HG03039 (cell line): Measurements from ENCODE around the gene IFNG-AS1.
A peak's percentile ranks its signal among the peaks of the same experiment; 100 is the strongest.

ENCODE experiments used
- ATAC-seq: cut with Tn5 transposase; IDR thresholded peaks from one replicate; pipeline ENCODE4 v1.9.1; 2021; ENCODE audit warnings: mild to moderate bottlenecking, moderate library complexity; ENCODE audit not compliant: unreplicated experiment

IFNG-AS1 gene

DNA sequence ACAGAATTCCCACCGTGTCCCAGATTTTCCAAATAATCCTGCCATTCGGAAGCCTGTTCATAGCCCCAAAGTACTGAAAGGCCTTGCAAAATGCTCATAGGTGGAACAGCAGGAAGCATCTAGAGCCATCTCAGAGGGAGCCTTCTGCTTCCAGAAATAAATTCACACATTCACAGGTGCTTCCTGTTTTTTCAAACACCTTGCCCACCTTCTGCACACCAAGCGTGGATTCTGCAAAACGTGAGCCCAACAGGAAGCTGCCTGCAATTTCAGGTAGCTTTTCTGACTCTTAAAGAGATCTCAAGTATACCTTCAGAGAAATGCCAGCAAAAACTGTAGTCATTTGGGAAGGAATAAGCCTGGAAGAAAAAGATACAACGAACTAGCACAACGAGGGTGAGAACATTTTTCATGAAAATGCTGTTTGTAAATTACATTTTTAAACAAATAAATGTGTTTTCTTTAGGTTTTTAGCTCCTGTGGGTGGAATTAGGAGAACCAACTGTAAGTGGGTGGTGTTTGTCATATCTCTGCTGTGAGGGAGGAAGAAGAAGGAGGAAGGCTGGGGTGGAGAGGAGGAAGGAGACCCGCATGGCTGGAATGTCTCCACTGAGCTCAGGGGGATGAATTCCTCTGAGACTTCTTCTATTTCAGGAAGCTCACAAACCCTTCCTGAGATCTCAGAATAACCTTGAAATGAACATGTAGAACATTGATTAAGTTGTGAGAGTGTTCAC, at the start of gene IFNG-AS1:
IFNG-AS1 (plus strand) TSS at position 264 of the 737 bp plus-strand sequence.
- ATAC-seq = no peak

DNA sequence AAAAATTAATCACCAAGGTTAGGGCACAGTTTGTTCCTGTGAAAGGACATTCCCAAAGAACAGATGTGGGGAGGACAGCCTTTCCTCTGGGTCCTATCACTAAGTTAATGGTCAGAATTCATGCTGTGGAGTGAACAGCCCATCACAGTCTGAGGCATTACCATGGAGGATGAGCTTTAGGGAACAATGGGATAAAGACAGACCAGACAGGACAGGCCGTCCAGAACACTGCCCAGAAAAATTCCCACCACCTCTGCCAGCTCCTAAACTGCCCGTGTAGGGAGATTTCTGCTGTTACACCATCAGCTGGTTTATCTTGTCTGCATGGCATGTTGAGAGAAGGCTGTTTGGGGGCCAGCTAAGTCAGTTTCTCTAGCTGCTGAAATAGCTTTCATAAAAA, 49.6 kb upstream of the IFNG-AS1 start:
- no peak for ATAC-seq

GRCh38 chr12:67940780-67941243, 48.4 kb upstream of the IFNG-AS1 start:
- no peak for ATAC-seq

GRCh38 chr12:67942724-67943123, 46.5 kb upstream of the IFNG-AS1 start:
- ATAC-seq = no peak

DNA sequence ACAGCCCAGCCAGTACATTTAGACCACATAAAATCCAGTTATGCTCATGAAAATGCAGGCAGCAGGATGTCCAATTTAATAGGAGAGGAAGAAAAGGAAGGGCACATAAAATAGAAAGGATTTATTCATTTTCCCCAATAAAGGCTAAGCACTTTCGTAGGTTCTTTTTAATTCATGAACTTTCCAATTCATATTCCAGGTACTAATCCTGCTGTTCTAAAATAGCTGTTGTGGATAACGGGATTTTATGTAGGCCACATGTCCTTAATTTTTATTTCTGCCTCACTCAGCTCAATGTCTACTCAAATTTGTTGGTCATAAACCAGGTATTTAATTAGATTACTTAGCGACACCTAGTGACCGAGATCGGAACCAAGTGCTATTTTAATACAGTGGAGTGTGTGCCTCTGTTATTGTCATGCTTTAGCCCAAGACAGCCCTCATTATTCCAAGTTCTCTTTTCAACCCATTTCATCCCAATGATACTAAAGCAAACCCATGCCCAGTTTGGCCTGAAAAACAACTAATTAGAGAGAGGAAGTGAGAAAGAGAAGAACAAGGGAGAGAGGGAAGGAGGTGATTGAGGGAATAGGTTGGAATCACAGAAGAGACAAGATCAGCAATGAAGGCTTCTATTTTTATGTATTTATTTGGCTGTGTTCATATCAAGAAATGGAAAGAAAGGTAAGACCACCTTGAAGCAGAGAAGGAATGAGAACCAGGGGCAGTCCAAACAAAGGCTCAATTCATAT, 45.9 kb upstream of the IFNG-AS1 start:
- no peak for ATAC-seq

- no peak for ATAC-seq
These were observed 45.2 kb upstream of the IFNG-AS1 start for GRCh38 chr12:67944093-67944492.

DNA sequence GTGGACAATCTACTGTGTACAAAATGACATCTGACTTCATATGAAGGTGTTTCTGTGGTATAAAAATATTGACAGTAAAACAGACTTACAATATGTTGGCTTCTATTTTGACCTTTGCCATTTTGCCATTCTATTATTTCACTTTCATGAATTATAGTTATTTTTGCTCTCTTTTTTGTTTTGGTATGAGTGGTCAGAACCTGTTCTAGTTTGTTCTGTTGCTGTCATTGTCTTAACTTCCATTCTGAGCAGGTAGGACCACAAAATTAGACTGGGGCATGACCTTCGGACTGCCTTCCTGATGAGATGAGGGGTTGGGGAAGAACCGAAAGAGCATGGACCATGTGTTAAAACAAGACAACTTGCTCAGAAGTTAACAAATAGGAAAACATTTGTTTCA, 36.5 kb upstream of the IFNG-AS1 start:
- ATAC-seq = no peak

DNA sequence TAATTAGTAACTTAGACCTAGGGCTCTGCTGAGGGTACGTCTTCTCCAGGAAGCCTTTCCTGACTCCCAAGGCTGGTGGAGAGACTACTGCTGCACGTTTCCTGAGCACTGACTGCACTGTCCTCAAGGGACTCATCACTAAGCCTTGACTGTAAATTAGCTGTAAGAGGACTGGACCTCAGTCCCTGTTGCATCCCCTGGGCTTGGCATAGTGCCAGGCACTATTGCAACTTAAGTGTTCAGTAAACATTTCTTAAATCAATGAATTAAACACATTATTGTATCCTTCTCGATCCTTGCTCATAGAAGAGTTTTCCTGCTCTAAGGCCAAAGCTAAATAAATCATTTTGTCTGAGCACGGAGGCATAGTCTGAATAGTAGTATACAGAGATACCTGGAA, 31.9 kb upstream of the IFNG-AS1 start:
- ATAC-seq = no peak

DNA sequence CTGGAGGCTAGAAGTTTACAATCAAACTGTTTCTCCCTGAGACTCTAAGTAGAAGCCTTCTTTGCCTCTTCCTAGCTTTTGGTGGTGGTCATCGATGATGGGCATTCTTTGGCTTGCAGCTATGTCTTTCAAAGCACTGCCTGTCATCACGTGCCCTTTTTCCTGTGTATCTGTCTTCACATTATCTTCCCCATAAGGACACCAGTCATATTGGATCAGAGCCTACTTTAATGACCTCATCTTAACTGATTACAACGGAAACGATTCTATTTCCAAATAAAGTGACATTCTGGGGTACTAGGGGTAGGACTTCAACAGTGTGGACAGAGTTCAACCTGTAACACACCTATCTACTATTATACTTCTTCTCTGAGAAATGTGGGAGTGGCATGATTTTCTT, 31.1 kb upstream of the IFNG-AS1 start:
- ATAC-seq = no peak

DNA sequence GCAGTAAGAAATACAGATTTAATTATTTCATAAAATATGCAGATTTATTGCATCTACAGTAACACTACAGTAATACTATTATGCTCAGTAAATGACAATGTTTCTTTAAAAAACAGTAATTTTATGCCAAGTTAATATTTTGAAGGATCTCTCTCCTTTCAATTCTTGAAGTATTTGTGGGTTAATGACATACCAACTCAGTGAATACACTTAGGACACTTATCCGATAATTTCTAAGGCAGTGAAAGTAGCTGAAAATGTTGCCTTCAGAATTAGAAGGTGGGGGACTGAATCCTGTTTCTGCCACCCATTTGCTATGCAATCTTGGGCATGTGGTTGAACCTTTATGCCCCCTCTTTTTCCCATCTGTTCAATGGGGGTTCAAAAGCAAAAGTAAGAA, 24.8 kb upstream of the IFNG-AS1 start:
- ATAC-seq = no peak

- ATAC-seq = no peak
These were observed 22.7 kb upstream of the IFNG-AS1 start for GRCh38 chr12:67966560-67966959.

GRCh38 chr12:67968321-67968720, 20.9 kb upstream of the IFNG-AS1 start:
- no peak for ATAC-seq

DNA sequence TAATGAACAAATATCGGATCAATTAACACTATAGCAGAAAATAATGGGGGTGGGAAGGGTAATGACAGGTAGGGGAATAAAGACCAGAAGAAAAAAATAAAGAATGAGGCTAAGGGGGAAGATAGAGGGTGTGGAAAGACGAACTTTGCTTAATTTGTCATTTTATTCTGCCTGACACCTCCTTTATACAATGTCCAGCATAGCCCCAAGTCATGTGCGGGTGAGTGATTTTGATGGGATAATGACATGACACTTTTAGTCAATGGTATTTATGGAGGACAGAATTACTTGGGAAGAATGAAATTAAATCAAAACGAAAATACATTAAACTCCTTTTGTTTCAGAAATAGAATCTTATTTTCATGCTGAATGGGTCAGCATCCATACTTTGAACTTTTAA, 20.5 kb upstream of the IFNG-AS1 start:
- ATAC-seq = no peak

- ATAC-seq = no peak
These were observed 20.0 kb upstream of the IFNG-AS1 start for GRCh38 chr12:67969134-67969802.

GRCh38 chr12:67977668-67978067, 11.6 kb upstream of the IFNG-AS1 start:
- no peak for ATAC-seq

DNA sequence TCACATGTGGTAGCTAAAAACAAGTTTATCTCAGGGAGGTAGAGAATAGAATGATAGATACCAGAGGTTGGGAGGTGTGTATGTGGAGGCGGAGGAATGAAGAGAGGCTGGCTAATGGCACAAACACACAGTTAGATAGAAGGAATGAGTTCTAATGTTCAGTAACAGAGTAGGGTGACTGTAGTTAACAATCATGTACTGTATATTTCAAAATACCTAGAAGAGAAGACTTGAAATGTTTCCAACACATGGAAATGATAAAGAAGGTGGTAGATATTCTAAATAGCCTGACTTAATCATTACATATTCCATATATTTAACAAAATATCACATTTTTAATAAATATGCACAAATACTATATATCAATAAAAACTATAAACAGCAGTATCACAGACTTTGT, 8.9 kb upstream of the IFNG-AS1 start:
- no peak for ATAC-seq

DNA sequence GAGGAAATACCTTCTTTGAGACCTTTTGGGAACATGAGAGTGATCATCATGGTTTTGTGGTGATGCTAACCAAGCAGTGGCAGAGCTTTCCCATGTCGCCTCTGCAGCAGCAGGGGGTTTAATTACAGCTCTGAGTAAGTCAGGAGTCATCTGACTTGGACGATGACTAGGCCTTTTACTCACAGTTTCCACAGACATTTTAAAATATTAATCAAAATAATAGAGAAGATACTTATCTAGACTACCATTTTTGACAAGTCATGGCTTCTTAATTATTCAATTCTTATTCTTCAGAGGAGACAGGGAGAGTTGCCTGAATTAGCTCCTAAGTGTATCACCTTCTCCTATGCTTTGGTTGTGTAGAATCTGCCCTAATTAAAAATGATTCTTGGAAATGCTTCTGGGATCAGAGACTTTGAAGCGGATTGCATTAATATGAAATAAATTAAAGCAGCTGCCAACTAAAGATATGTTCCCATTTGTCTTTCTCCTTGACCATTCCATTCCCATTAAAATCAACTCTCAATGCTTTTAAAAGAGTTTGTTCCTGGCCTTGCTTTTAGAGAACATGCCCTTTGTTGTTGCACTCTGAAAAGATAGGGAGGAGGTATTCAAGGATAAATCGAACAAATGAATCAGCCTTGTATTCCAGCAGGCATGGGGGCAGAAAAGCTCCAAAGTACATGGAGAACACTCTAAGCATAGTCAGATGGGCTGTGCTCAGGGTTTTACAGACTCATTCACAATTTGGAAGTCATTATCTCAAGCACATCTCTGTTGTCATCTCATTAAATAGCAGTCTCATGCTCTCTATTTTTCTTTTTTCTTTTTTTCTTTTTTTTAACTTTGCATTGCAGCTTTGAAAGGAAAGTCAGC, 7.7 kb upstream of the IFNG-AS1 start:
- no peak for ATAC-seq

GRCh38 chr12:67982164-67982563, 7.1 kb upstream of the IFNG-AS1 start:
- no peak for ATAC-seq

GRCh38 chr12:67986632-67987031, 2.6 kb upstream of the IFNG-AS1 start:
- no peak for ATAC-seq

DNA sequence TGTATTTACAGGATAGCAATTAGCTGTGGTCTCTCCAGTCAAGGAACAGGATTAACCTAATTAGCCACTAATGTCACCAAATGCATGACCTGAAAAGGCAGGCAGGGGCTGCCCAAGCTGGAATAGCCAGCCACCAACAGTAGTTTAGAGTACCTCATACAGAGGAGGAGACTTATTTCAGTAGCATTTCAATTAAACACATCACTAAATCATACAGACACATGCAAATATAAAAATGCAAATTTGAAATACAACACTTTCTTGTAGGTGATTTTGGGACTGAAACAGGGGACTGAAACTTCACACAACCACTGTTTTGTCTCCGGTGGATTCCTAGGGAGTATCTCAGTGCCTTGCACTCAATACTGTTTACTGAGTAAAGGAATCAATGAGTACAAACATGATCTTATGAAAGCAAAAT, 636 bp upstream of the IFNG-AS1 start:
- peak; percentile 83 for ATAC-seq

- ATAC-seq = peak; percentile 49
These were observed 1.9 kb downstream of the IFNG-AS1 start for GRCh38 chr12:67991158-67991557.
